Stimulated activated CD4-positive, alpha-beta T cell treated with anti-CD3 and anti-CD28 coated beads, TNF-alpha, amount 100 ng/mL, for 48 hours (primary cell): ENCODE data around the gene QRFP.

Experiments
- DNase-seq, 3 donors: peaks; one replicate each; pipeline ENCODE4 v3.0.0-alpha.2; 2020; ENCODE audit warnings: low read depth in 3 of 3

The QRFP gene

DNA sequence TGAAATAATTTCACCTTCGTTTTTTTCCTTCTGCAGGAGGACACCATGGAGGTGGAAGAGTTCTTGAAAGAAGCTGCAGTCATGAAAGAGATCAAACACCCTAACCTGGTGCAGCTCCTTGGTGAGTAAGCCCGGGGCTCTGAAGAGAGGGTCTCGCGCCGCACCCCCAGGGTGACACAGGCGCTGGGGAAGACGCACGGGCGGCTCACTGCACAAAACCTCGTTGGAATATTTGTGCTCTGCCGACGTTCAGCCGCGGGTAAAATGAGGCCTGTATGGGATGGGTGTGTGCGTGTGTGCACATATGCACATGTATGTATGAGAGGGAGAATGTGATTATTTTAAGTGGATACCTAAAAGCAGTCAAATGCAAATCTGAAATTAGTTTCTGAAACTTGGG lies 24.5 kb downstream of the QRFP start:
- DNase-seq: no peak

DNA sequence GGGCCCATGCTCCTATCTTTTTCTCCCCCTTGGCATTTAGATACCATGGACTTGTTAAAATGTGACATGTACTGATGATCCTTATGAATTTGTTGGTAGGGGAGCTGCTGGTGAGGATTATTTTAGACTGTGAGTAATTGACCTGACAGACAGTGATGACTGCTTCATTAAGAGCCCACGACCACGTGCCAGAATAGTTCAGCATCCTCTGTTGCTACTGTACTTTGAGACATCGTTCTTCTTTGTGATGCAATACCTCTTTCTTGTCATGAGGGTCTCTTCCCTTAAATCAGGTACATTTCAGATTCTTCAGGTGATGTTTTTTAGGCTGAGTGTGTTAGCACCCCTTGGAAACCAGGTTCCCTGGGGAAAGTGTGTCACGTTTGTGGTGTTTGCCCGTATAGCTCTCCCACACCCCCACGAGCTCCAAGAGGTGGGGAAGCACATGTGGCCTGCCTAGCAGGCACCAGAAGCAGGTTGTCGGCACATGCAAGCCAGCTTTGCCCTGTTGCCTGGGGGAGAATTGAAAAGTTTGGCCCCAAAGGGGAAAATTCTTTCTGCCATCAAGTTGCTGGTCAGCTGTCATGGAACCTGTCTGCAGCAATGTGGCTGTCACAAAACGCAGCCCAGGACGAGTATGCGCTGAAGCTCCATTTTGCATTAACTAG lies 25.1 kb downstream of the QRFP start:
- DNase-seq: no peak

GRCh38 chr9:130870491-130871381 lies 25.9 kb downstream of the QRFP start:
- DNase-seq: no peak

DNA sequence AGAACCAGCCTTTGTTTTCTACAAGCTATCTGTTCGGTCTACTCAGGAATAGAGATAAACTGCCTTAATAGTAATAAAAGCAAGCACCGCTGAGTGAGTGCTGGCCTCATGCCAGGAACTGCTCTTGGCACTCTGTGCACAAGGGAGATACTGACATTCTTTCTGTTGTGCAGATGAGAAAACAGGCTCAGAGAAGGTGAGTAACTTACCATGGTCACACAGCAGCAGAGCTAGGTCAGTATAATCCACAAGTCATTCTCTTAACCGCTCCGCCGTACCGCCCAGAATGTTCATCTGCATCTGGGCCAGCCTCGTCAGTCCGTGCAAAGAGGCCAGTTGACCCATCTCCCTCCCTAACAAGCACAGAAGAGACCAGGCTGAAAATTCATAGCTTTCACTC lies 27.4 kb downstream of the QRFP start:
- DNase-seq: no peak

DNA sequence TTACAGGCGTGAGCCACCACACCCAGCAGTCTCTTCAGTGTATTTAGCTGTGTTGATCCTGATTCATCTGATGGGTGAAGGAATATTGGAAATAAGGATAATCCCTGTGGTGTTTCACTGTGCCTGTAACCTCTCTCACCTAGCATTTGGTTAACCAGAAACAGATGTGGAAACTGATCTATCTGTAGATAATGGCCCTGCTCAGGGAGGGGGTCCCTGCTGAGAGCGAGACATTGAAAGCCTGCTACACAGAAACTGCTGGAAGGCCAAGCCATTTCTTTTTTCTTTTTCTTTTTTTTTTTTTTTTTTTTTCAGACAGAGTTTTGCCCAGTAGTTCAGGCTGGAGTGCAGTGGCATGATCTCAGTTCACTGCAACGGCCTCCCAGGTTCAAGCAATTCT lies 28.4 kb downstream of the QRFP start:
- DNase-seq: no peak

- DNase-seq: no peak
These were observed 29.1 kb downstream of the QRFP start for GRCh38 chr9:130867556-130867955.

GRCh38 chr9:130866474-130866965 lies 30.1 kb downstream of the QRFP start:
- DNase-seq: peak; percentile 18 to 36 (median 25)

DNA sequence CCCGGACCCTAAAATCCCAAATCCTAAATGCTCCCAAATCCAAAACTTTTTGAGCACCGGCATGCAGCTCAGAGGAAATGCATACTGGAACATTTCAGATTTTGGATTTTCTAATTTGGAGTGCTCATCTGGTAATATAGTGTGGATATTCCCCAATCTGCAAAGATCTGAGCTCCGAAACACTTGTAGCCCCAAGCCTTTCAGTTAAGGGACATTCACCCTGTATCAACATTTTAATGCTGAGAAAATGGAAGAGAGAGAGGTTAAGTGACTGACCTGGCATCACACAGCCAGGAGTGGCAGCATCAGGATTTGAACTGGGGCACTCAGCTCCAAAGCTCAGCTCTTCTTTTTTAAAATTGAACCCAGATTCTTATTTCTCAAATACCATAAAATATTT lies 30.7 kb downstream of the QRFP start:
- no peak for DNase-seq

- DNase-seq: no peak
These were observed 32.1 kb downstream of the QRFP start for GRCh38 chr9:130864541-130864940.

DNA sequence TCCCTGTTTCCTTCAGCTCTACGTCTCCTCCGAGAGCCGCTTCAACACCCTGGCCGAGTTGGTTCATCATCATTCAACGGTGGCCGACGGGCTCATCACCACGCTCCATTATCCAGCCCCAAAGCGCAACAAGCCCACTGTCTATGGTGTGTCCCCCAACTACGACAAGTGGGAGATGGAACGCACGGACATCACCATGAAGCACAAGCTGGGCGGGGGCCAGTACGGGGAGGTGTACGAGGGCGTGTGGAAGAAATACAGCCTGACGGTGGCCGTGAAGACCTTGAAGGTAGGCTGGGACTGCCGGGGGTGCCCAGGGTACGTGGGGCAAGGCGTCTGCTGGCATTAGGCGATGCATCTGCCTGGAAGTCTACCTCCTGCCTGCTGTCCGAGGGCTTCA lies 33.9 kb downstream of the QRFP start:
- no peak for DNase-seq

- no peak for DNase-seq
These were observed 34.4 kb downstream of the QRFP start for GRCh38 chr9:130862217-130862616.

DNA sequence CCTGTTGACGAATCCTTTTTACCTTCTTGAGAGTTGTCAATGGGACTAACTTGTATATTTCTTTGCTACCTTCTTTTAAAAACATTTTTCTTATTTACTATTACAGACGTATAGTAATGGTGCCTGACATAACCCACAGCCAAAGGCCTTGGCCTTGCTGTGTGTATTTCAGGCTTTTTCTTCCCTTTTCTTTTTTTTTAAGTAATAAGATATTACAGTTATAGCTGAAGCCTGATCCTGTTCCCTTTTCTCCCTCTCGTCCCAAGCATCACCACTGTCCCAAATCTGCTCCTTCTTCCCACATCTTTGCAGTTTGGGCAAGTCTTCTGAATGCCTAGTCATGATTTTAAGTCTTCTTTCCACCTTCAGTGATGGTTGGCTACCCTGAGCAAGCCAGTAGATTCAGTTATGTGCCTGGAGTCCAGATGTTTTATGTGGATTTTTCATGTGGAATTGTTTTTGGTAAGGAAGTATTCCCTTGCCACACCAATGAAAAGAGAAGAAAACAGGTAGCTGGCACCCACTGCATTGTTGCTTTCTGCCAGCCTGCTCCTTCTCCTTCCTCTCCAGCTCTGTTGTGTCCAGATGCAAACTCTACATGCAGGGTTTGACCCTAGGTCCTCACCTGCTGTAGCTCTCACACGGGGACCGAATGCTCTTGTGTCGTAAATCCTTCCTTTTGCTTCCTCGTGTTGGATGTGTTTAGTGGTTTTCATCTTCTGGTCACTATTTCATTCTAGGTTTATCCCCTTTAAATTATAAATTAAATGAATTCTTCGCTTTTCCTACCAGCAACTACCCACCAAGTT lies 35.0 kb downstream of the QRFP start:
- DNase-seq: no peak

GRCh38 chr9:130860458-130861316 lies 35.9 kb downstream of the QRFP start:
- no peak for DNase-seq

DNA sequence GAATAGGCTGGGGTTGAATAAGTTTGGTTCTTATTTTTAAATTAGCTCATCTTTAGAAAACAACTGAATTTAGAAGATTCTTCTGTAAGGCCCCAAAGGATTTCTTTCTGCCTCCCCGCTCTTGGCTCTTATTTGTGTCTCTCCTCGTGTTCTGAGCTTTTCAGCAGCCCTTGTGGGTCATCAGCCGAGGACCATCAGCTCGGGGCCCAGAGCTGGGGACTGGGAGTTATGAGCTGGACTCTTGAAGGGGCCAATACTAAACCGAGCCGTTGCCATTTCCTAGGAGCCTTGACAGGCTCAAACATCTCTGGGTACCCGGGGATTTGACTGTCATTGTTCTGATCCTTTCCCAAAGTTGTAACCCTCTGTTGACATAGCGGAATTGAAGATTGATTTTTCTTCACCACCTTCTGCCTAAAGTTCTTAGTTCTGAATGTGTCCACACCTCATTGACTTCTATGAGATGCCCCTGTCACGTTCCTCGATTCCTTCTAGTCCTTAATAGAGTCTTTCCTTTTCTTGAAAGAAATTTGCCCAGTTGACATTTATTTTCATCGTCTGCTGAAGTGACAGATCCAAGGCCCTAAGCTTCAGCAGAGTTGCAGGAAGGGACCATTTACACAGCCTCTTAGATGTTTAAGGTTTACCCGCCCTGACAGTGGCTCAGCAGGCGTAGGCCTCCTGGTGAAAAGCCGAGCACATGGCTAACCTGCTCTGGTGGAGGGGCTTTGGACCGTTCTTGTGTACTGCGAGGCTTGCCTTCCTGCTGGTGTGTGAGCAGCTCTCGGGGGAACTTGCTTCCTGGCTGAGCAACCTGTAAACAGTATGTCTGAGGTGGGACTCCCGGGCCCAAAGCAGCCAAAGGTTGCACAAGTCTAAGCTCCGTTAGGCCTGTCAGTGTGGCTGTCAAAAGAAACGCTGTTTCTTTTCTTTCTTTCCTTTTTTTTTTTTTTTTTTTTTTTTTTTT lies 37.6 kb downstream of the QRFP start:
- DNase-seq: no peak

DNA sequence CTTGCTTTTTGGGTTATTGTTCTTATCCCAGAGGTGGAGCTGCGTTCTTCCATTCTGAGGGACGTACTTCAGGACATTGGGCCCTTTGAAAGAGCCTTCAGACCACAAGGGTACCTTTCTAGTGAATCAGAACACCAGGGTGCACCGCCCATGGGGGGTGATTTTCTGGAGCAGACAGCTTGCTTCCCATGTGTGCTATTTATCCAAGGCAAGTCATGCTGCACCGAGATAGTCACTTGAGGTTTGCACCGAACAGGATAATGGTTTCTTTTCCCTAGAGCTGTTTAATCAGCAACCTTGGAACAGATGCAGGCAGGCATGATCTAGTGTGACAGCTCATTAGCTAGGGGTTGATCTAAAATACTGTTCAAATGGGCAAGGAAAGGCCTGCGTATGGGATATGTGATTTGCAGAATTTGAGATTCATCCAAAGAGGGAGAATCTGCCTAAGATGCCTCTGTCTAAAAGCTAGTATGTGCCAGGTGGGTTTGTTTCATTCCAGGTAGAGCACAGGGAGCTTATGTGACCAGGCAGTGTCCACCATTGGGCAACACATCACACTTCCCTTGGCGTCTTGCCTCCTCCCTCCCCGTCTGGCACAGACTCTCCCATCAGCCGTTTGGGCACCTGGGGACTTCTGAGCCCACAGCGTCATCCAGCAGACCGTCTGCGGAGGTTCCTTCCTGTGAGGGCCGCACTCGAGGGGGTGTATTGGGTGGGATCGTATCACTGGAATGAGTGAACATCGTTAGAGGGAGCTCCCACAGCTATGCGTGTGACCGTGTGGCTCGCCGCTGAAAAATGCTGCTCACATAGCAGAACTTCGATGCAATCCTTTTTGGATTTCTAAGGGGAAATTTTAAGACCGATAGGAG lies 38.5 kb downstream of the QRFP start:
- DNase-seq: no peak

GRCh38 chr9:130856474-130856873 lies 40.1 kb downstream of the QRFP start:
- no peak for DNase-seq

DNA sequence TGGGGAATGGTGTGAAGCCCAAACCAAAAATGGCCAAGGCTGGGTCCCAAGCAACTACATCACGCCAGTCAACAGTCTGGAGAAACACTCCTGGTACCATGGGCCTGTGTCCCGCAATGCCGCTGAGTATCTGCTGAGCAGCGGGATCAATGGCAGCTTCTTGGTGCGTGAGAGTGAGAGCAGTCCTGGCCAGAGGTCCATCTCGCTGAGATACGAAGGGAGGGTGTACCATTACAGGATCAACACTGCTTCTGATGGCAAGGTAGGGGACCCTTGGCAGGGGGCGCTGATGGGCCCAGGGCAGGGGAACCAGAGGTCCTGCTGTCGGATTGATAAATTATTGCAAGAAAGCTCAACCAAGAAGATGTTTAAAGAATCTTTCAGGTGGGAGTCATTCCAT lies 41.8 kb downstream of the QRFP start:
- DNase-seq: no peak

DNA sequence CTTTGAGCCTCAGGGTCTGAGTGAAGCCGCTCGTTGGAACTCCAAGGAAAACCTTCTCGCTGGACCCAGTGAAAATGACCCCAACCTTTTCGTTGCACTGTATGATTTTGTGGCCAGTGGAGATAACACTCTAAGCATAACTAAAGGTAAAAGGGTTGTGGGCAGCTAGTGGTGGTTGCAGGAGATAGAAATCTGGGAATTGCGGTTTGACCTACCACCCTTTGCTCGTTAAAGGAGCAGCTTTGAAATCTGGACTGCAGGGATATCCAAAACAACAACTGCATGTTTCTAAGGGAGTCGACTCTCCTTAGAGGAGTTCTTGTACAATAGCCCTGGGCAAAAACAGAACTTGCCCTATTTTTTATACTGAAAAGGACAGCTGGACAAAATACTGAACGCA lies 42.5 kb downstream of the QRFP start:
- DNase-seq: no peak

DNA sequence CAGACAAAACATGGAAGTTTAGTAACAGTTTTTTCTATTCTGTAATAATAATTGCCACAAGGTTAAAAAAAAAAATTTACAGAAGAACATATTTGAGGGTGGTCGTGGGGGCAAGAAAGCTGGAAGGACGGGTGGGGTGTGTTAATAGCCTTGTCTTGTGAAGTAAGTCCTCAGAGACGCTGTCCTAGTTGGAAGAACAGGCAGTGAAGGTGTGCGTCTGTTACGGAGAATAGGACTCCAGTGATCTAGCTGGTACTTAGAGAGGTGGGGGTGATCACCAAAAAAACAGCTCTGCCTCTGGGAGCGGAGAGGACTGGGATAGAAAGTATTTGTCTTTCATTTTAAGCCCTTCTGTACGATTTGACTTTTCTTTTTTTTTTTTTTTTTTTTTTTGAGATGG lies 43.8 kb downstream of the QRFP start:
- DNase-seq: no peak
